Common myeloid progenitor, CD34-positive (primary cell): ENCODE measurements around the gene FBXW4.
"Not testable (repeated sequence)": the region's sequence is repeated elsewhere in the genome, so short reads cannot be mapped to it uniquely, and the experiment has no call there.

Experiments used
- CTCF ChIA-PET: fragments of 350-600 bp; sonication (Branson Sonifier 250); formaldehyde crosslinking; loops from one replicate; lab custom pipeline; 2021; ENCODE audit warnings: antibody characterized with exemption; lab: Charles Lee
- POLR2A ChIA-PET: fragments of 350-600 bp; sonication (Branson Sonifier 250); formaldehyde crosslinking; loops from one replicate; lab custom pipeline; 2021; ENCODE audit warnings: antibody characterized with exemption; lab: Charles Lee
- DNase-seq, 3 donors: peaks; one replicate each; pipeline versions ENCODE4 v3.0.0 to v3.0.0-alpha.2; 2013
- H3K27ac ChIP-seq, 2 experiments: 1 replicate in 1 of 2; 2 replicates in 1 of 2; pipeline ENCODE4 v1.7.0; 2013; ENCODE audit warnings: inconsistent platforms in 2 of 2, low read length in 2 of 2, mild to moderate bottlenecking in 2 of 2, low read depth in 1 of 2, moderate library complexity in 1 of 2; ENCODE audit not compliant: severe bottlenecking in 2 of 2, insufficient read depth in 1 of 2, poor library complexity in 1 of 2
- H3K27me3 ChIP-seq, 5 experiments: replicated peaks in 2 of 5; 1 replicate in 3 of 5; 2 replicates in 2 of 5; pipeline versions ENCODE4 v1.6.1 to v1.7.0; 2013; ENCODE audit warnings: low read length in 4 of 5, mild to moderate bottlenecking in 2 of 5, moderate library complexity in 2 of 5, inconsistent platforms in 1 of 5; ENCODE audit not compliant: insufficient read depth in 5 of 5, control insufficient read depth in 4 of 5
- H3K36me3 ChIP-seq, 4 experiments: 1 replicate in 2 of 4; 2 replicates in 2 of 4; pipeline versions ENCODE4 v1.6.1 to v1.7.0; 2013; ENCODE audit warnings: low read length in 3 of 4, control low read depth in 1 of 4, mild to moderate bottlenecking in 1 of 4; ENCODE audit not compliant: control insufficient read depth in 4 of 4, insufficient read depth in 4 of 4
- H3K4me1 ChIP-seq, 4 experiments: 1 replicate in 3 of 4; 2 replicates in 1 of 4; pipeline versions ENCODE4 v1.6.1 to v1.7.1; 2013; ENCODE audit warnings: low read length in 3 of 4, mild to moderate bottlenecking in 3 of 4, control low read depth in 1 of 4, inconsistent platforms in 1 of 4, moderate library complexity in 1 of 4; ENCODE audit not compliant: control insufficient read depth in 4 of 4, insufficient read depth in 4 of 4; ENCODE audit errors: control extremely low read depth in 1 of 4
- H3K4me3 ChIP-seq, 7 experiments: 1 replicate in 4 of 7; 2 replicates in 3 of 7; pipeline versions ENCODE4 v1.5.1 to v1.7.0; 2013; ENCODE audit warnings: mild to moderate bottlenecking in 7 of 7, low read length in 6 of 7, moderate library complexity in 6 of 7, inconsistent platforms in 2 of 7, low read depth in 2 of 7, control low read depth in 1 of 7; ENCODE audit not compliant: insufficient read depth in 4 of 7, control insufficient read depth in 1 of 7; ENCODE audit errors: extremely low read depth in 1 of 7
- H3K9me3 ChIP-seq, 5 experiments: 1 replicate in 4 of 5; 2 replicates in 1 of 5; pipeline versions ENCODE4 v1.6.1 to v1.7.1; 2013; ENCODE audit warnings: low read length in 4 of 5, mild to moderate bottlenecking in 2 of 5, inconsistent platforms in 1 of 5, low read depth in 1 of 5, moderate library complexity in 1 of 5; ENCODE audit not compliant: control insufficient read depth in 4 of 5, insufficient read depth in 2 of 5; ENCODE audit errors: control extremely low read depth in 1 of 5
- WGBS: methylation state at CpG from one replicate; pipeline ENCODE4 v1.1.5; 2013; ENCODE audit not compliant: insufficient coverage; 5-methylcytosine and 5-hydroxymethylcytosine counted together

Gene FBXW4

GRCh38 chr10:101597091-101597900 lies 97.7 kb downstream of the FBXW4 start:
- CTCF ChIA-PET: interaction anchor here (0.7 to 2.9 kb wide), 4 partner anchors 8 to 245 kb away, joined by 3 to 16 read pairs (median 3); no protein-coding TSS in a partner anchor
- POLR2A ChIA-PET: no interaction called here
- H3K4me3 ChIP-seq: no peak overlapping the region
- DNase-seq: no peak
- no peak overlapping the region for H3K27ac ChIP-seq
- H3K9me3 ChIP-seq: no peaks in the 10 kb centered on the region
- H3K36me3 ChIP-seq: peaks cover 0 to 4% (median 0%) of the 10 kb centered on the region in 4 experiments
- peaks cover 0 to 5% (median 1%) of the 10 kb centered on the region in 4 experiments for H3K4me1 ChIP-seq
- H3K27me3 ChIP-seq: no peaks in the 10 kb centered on the region
- whole genome bisulfite sequencing: 92% methylated on average over 10 of the region's 14 CpGs

- no peaks in the 10 kb centered on the region for H3K9me3 ChIP-seq
- WGBS: 98% methylated on average over 6 of the region's 13 CpGs
- no peak overlapping the region for H3K27ac ChIP-seq
- H3K36me3 ChIP-seq: peaks cover 0 to 3% (median 0%) of the 10 kb centered on the region in 4 experiments
- ChIA-PET POLR2A (interaction anchor here (0.5 to 0.7 kb wide), 2 partner anchors 14 to 130 kb away, joined by 3 to 4 read pairs; no protein-coding TSS in a partner anchor), CTCF (interaction anchor here (0.6 to 2.9 kb wide), 7 partner anchors 10 to 185 kb away, joined by 3 to 16 read pairs (median 4); no protein-coding TSS in a partner anchor)
- no peak overlapping the region for H3K4me3 ChIP-seq
- H3K4me1 ChIP-seq: peaks cover 0 to 5% (median 1%) of the 10 kb centered on the region in 4 experiments
- DNase-seq: no peak
- no peaks in the 10 kb centered on the region for H3K27me3 ChIP-seq
Measured at GRCh38 chr10:101595591-101596433, 99.2 kb downstream of the FBXW4 start.

- CTCF ChIA-PET: interaction anchor here (1.1 to 1.6 kb wide), 4 partner anchors 11 to 22 kb away, joined by 3 to 4 read pairs (median 3); no protein-coding TSS in a partner anchor
Measured at GRCh38 chr10:101593331-101593730, 101.6 kb downstream of the FBXW4 start.

GRCh38 chr10:101588879-101589278 lies 106.1 kb downstream of the FBXW4 start:
- 87% methylated on average over 5 of the region's 5 CpGs for WGBS
- H3K9me3 ChIP-seq: no peaks in the 10 kb centered on the region
- H3K27me3 ChIP-seq: no peaks in the 10 kb centered on the region
- H3K27ac ChIP-seq: peak overlapping the region in 1 of 2 experiments; percentile 84
- H3K36me3 ChIP-seq: peaks cover 0 to 15% (median 11%) of the 10 kb centered on the region in 4 experiments
- peaks cover 5 to 23% (median 20%) of the 10 kb centered on the region in 4 experiments for H3K4me1 ChIP-seq
- H3K4me3 ChIP-seq: peak overlapping the region in 6 of 7 experiments; percentile 79 to 96 (median 90)
- DNase-seq: no peak
- CTCF ChIA-PET: interaction anchor here (1.2 to 1.3 kb wide), 2 partner anchors 18 kb away, joined by 4 to 5 read pairs; no protein-coding TSS in a partner anchor
- POLR2A ChIA-PET: no interaction called here

More at GRCh38 chr10:101593331-101593730, 101.6 kb downstream of the FBXW4 start:
- 100% methylated on average over 2 of the region's 2 CpGs for WGBS
- H3K36me3 ChIP-seq, H3K27ac ChIP-seq, POLR2A ChIA-PET, H3K27me3 ChIP-seq, DNase-seq, H3K9me3 ChIP-seq, H3K4me3 ChIP-seq: not testable (repeated sequence)
- H3K4me1 ChIP-seq: peaks cover 4 to 11% (median 7%) of the 10 kb centered on the region in 4 experiments

DNA sequence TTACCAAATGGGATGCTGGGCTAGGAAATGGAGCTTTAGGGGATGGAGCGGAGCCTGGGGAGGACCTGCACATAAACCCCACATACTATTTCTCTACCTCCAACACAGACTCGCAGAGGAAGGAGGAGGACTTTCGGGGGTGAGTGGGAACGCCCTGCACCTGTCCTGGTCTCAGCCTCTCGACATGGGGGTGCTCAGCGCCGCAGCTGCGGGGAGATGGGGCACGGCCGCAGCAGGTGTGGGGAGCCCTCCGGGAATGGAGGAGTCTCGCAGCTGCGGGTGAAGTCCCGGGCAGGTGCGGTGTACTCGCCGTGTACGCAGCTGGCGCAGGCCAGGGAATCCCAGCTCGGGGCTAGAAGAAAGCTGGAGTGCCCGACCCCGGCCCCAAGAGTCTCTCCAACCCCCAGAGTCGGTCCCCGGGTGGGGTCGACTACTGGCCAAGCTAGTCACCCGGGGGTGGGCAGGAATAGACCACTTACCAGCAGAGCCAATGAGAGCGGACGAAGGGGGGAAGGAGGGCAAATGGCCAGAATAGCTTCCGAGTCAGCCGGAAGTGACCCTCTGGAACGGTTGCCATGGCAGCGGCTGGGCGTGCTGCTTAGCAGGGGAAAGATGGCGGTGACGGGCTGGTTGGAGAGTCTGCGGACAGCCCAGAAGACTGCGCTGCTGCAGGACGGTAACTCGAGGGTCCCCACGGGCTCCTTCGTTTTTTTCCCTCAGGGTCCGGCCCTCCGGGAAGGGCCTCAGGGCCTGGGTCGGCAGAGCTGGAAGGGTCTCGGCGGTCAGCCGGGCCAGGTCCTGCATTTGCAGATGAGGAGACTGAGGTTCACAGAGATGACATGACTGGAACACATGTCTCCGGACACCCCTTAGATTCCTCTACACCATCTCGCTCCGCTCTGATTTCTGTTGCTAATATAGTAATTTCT lies 107.0 kb downstream of the FBXW4 start, which contains the start of the genes DPCD and POLL:
DPCD (plus strand) TSS at position 597 of the 929 bp plus-strand sequence; CDS start at position 613, 16 bp downstream.
POLL (minus strand) TSS at position 533 of the 929 bp plus-strand sequence. CDS start 897 bp downstream, outside the sequence.
- H3K27ac ChIP-seq: peak within 1 kb of the TSS; percentile 27 to 84
- H3K4me1 ChIP-seq: peaks cover 5 to 21% (median 18%) of the 10 kb centered on the region in 4 experiments
- peak within 1 kb of the TSS; percentile 74 to 96 (median 87) for H3K4me3 ChIP-seq
- H3K9me3 ChIP-seq: no peaks in the 10 kb centered on the region
- ChIA-PET POLR2A (interaction anchor here (0.6 kb wide), 1 partner anchor 107 kb away, joined by 3 read pairs; no protein-coding TSS in a partner anchor), CTCF (interaction anchor here (0.8 to 1.2 kb wide), 5 partner anchors 12 to 94 kb away, joined by 3 to 4 read pairs (median 3); no protein-coding TSS in a partner anchor)
- 0% methylated on average over 41 of the region's 50 CpGs for WGBS
- peak; percentile 86 to 87 (median 87) for DNase-seq
- no peaks in the 10 kb centered on the region for H3K27me3 ChIP-seq
- peaks cover 0 to 24% (median 18%) of the 10 kb centered on the region in 4 experiments for H3K36me3 ChIP-seq
